Cardiac muscle cell (in vitro differentiated cells and primary cell): ENCODE measurements around the gene BAZ2B. TPM values are rescaled to one million over a fixed set of nuclear protein-coding genes. Genes with fewer than 3 reads are reported as not detected.
A peak's percentile ranks its signal among the peaks of the same experiment; 100 is the strongest.
"Not testable (repeated sequence)": the region's sequence is repeated elsewhere in the genome, so short reads cannot be mapped to it uniquely, and the experiment has no call there.

Source experiments
- DNase-seq, 2 donors: peaks; one replicate each; pipeline versions ENCODE4 v3.0.0 to v3.0.0-alpha.2; 2010 to 2017; ENCODE audit warnings: low read depth in 1 of 2, low spot score in 1 of 2
- H3K27ac ChIP-seq: fragments of 200-600 bp; sonication (generic); 2 replicates; pipeline ENCODE4 v1.5.1; 2016
- H3K27me3 ChIP-seq: fragments of 200-600 bp; sonication (generic); 2 replicates; pipeline ENCODE4 v1.6.0; 2016; ENCODE audit warnings: control low read depth
- H3K36me3 ChIP-seq: fragments of 200-600 bp; sonication (generic); 2 replicates; pipeline ENCODE4 v1.5.1; 2016; ENCODE audit warnings: control low read depth
- H3K4me1 ChIP-seq: fragments of 200-600 bp; sonication (generic); 2 replicates; pipeline ENCODE4 v1.8.1; 2017; ENCODE audit warnings: low read depth, mild to moderate bottlenecking, mixed run types
- H3K4me3 ChIP-seq: fragments of 200-600 bp; sonication (generic); 2 replicates; pipeline ENCODE4 v1.5.1; 2016; ENCODE audit warnings: mild to moderate bottlenecking
- H3K9me3 ChIP-seq: fragments of 200-600 bp; sonication (generic); 2 replicates; pipeline ENCODE4 v1.5.1; 2017; ENCODE audit warnings: low read depth, mild to moderate bottlenecking, control low read depth
- polyA plus RNA-seq: library from polyadenylated mRNA; unstranded; fragments of >200 nt; fragmentation: Nextera tagmentation; extraction: Ambion mirVana; gene quantifications from 2 replicates; pipeline ENCODE4 v1.2.1, GENCODE V29; 2016
- total RNA-seq: library from RNA; depleted of rRNA; stranded (reverse); fragments of >200 nt; gene quantifications from 2 replicates; pipeline ENCODE4 v1.2.3, GENCODE V29; 2016
- TF ChIP-seq, protein P1 (sequence below): IDR thresholded peaks from 2 replicates; pipeline ENCODE4 v1.5.1; 2012; ENCODE audit warnings: low read depth, mild to moderate bottlenecking, low read length

The BAZ2B gene
- total and polyA plus RNA-seq, 2 experiments from 2014 or later, result 62.1 to 103 TPM

DNA sequence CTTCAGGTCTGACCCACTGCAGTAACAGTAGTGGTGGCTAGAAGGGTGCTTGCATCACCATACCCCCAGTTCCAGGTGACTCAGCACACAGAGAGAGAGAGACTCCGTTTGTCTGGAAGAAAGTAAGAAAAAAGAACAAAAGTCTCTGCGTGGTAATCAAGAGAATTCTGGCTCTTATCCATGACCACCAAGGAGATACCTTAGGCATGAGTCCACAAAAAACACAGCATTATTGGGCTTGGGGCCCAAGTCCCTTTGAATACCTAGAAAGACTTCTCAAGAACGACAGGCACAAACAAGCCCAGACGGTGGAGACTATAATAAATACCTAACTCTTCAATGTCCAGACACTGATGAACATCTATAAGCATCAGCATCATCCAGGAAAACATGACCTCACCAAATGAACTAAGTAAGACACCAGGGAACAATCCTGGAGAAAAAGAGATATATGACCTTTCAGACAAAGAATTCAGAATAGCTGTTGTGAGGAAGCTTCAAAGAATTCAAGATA lies 21.7 kb upstream of the BAZ2B start:
- peaks cover 2% of the 10 kb centered on the region for H3K4me1 ChIP-seq
- no peaks in the 10 kb centered on the region for H3K9me3 ChIP-seq
- no peaks in the 10 kb centered on the region for H3K27me3 ChIP-seq
- H3K4me3 ChIP-seq, result no peak overlapping the region
- TF ChIP-seq, protein P1, sequence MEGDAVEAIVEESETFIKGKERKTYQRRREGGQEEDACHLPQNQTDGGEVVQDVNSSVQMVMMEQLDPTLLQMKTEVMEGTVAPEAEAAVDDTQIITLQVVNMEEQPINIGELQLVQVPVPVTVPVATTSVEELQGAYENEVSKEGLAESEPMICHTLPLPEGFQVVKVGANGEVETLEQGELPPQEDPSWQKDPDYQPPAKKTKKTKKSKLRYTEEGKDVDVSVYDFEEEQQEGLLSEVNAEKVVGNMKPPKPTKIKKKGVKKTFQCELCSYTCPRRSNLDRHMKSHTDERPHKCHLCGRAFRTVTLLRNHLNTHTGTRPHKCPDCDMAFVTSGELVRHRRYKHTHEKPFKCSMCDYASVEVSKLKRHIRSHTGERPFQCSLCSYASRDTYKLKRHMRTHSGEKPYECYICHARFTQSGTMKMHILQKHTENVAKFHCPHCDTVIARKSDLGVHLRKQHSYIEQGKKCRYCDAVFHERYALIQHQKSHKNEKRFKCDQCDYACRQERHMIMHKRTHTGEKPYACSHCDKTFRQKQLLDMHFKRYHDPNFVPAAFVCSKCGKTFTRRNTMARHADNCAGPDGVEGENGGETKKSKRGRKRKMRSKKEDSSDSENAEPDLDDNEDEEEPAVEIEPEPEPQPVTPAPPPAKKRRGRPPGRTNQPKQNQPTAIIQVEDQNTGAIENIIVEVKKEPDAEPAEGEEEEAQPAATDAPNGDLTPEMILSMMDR, result no peak
- H3K27ac ChIP-seq, result no peak overlapping the region
- H3K36me3 ChIP-seq, result no peaks in the 10 kb centered on the region
- DNase-seq, result peak in 1 of 2 donors; percentile 85

DNA sequence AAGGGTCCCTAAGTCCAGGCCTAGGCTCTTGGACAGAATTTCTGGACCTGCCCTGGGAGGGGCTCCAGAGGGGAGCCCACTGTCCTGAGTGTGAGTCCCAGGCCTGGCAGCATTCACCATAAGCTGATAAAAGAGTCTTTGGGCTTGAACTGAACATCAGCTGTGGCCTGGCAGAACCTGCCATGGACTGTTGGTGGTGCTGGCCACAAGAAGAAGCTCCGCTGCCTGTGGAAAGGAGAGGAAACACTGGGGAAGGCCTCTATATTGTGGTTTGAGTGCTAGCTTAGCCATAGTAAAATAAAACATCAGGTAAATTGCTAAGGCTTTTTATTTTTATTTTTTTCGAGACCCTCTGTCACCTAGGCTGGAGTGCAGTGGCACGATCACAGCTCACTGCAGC lies 20.9 kb upstream of the BAZ2B start:
- H3K27ac ChIP-seq, result no peak overlapping the region
- H3K36me3 ChIP-seq, result no peaks in the 10 kb centered on the region
- TF ChIP-seq, protein P1, result no peak
- no peaks in the 10 kb centered on the region for H3K9me3 ChIP-seq
- H3K4me3 ChIP-seq, result no peak overlapping the region
- no peak for DNase-seq
- peaks cover 5% of the 10 kb centered on the region for H3K4me1 ChIP-seq
- no peaks in the 10 kb centered on the region for H3K27me3 ChIP-seq

DNA sequence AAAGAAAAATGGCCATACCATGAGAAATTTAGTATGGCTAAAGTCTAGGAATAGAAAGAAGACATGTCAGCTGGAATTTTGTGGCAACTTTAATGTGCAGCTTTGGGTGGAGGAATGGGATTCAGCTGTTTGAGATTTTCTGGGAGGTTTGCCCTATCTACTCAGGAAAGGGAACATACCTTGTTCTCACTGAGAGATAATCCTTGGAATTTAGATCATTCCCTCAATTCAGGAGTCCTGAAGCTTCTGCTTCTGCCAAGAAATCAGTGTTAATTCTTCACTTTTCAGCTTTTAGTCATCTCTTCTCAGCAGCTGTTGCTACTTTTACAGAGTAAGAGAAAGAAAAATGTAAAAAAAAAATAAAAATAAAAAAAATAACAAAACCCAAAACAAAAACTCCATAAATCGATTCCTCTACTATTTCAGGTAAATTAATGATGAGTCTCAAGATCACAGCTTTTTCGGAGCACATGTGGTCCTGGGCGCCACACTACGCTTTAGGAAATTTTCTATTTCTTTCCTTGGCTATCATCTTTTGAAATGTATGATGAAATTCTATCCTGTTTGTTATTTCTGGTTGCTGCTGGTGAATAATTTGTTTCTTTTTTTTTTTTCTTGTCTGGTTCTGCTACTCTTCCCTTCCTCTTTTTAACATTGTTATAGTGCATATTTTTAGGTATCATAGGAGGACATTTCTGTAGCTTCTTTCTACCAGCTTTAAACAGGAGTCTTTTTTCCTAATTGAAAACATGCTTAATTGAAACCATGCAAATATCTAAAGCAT lies 18.9 kb upstream of the BAZ2B start:
- H3K9me3 ChIP-seq, result no peaks in the 10 kb centered on the region
- H3K4me3 ChIP-seq, result no peak overlapping the region
- TF ChIP-seq, protein P1, result no peak
- DNase-seq, result peak in 1 of 2 donors; percentile 43
- H3K27me3 ChIP-seq, result no peaks in the 10 kb centered on the region
- no peak overlapping the region for H3K27ac ChIP-seq
- no peaks in the 10 kb centered on the region for H3K36me3 ChIP-seq
- peaks cover 5% of the 10 kb centered on the region for H3K4me1 ChIP-seq

DNA sequence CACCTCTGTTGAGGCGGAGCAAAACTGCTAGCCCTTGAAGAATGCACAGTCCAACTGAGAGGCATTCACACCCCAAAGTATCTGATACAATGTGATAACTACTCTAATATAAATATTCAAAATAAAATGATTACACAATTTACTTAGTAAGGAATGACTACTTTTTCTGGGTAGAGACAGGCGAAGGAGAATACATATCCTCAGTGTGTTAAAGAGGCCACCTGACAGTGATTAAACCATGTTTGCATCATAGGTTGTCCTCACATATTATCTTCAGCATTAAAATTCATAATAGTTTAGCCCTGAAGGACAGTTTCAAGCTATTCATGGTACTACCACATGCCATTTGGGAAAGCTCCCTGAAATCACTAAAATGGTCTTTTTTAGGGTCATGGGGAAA lies 16.9 kb upstream of the BAZ2B start:
- DNase-seq, result no peak
- TF ChIP-seq, protein P1, result no peak

DNA sequence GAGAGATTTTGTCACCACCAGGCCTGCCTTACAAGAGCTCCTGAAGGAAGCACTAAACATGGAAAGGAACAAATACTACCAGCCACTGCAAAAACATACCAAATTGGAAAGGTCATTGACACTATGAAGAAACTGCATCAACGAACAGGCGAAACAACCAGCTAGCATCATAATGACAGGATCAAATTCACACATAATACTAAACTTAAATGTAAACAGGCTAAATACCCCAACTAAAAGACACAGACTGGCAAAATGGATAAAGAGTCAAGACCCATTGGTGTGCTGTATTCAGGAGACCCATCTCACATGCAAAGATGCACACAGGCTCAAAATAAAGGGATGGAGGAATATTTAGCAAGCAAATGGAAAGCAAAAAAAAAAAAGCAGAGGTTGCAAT lies 9.3 kb upstream of the BAZ2B start:
- not testable (repeated sequence) for DNase-seq, H3K36me3 ChIP-seq, H3K4me1 ChIP-seq, H3K27ac ChIP-seq, H3K27me3 ChIP-seq, H3K9me3 ChIP-seq, H3K4me3 ChIP-seq

More for the DNA sequence above, 16.9 kb upstream of the BAZ2B start:
- H3K27me3 ChIP-seq, result no peaks in the 10 kb centered on the region
- H3K36me3 ChIP-seq, result no peaks in the 10 kb centered on the region
- no peak overlapping the region for H3K27ac ChIP-seq
- H3K9me3 ChIP-seq, result no peaks in the 10 kb centered on the region
- peaks cover 5% of the 10 kb centered on the region for H3K4me1 ChIP-seq
- no peak overlapping the region for H3K4me3 ChIP-seq

DNA sequence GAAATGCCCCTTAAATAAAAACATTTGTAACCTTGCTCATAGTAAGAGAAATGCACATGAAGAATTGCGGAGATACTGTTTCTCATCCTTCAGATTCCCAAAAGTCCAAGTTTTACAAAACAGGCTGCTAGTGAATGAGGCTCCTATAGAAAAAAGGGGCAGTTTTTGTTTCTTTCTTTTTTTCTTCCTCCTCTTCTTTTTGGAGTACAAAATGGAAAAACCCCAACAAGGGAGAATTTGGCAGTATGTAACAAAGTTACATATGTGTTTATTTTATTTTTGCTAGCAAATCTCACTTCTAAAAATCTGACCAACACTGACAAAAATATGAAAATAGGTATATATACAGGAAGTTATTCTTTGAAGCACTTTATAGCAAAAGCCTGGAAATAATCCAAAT lies 7.1 kb upstream of the BAZ2B start:
- DNase-seq, result no peak
- no peak overlapping the region for H3K4me3 ChIP-seq
- H3K27ac ChIP-seq, result no peak overlapping the region
- no peaks in the 10 kb centered on the region for H3K9me3 ChIP-seq
- no peaks in the 10 kb centered on the region for H3K27me3 ChIP-seq
- no peaks in the 10 kb centered on the region for H3K36me3 ChIP-seq
- TF ChIP-seq, protein P1, result no peak
- H3K4me1 ChIP-seq, result peaks cover 3% of the 10 kb centered on the region
